Measurements from ENCODE around the gene AK5.

The AK5 gene

GRCh38 chr1:77370161-77370560 is 88.3 kb downstream of the AK5 start:
- no peak for TF ChIP-seq CTCF (IDR thresholded peaks at IDR 0.05; ENCODE audit: borderline replicate concordance, control extremely low read depth, extremely low read depth, insufficient read depth, missing control alignments)
- no peak for DNase-seq (ENCODE audit: low spot score)
- in situ Hi-C loops (cut with MboI; ENCODE audit: low sequenced_read_pairs, unreplicated experiment): no loop called here

GRCh38 chr1:77370583-77371306 is 88.9 kb downstream of the AK5 start:
- in situ Hi-C loops (cut with MboI; ENCODE audit: low sequenced_read_pairs, unreplicated experiment): no loop called here
- no peak for TF ChIP-seq CTCF (IDR thresholded peaks at IDR 0.05; ENCODE audit: borderline replicate concordance, control extremely low read depth, extremely low read depth, insufficient read depth, missing control alignments)
- no peak for DNase-seq (ENCODE audit: low spot score)

GRCh38 chr1:77371396-77371795 is 89.6 kb downstream of the AK5 start:
- no peak for DNase-seq (ENCODE audit: low spot score)
- no peak for TF ChIP-seq CTCF (IDR thresholded peaks at IDR 0.05; ENCODE audit: borderline replicate concordance, control extremely low read depth, extremely low read depth, insufficient read depth, missing control alignments)
- in situ Hi-C loops (cut with MboI; ENCODE audit: low sequenced_read_pairs, unreplicated experiment): no loop called here

- DNase-seq (ENCODE audit: low spot score): no peak
- TF ChIP-seq CTCF (IDR thresholded peaks at IDR 0.05; ENCODE audit: borderline replicate concordance, control extremely low read depth, extremely low read depth, insufficient read depth, missing control alignments): no peak
- in situ Hi-C loops (cut with MboI; ENCODE audit: low sequenced_read_pairs, unreplicated experiment): no loop called here
These were observed 91.9 kb downstream of the AK5 start for GRCh38 chr1:77373702-77374101.

GRCh38 chr1:77375541-77375940 is 93.7 kb downstream of the AK5 start:
- no peak for DNase-seq (ENCODE audit: low spot score)
- no peak for TF ChIP-seq CTCF (IDR thresholded peaks at IDR 0.05; ENCODE audit: borderline replicate concordance, control extremely low read depth, extremely low read depth, insufficient read depth, missing control alignments)
- in situ Hi-C loops (cut with MboI; ENCODE audit: low sequenced_read_pairs, unreplicated experiment): no loop called here

GRCh38 chr1:77375990-77376389 is 94.2 kb downstream of the AK5 start:
- DNase-seq (ENCODE audit: low spot score): no peak
- in situ Hi-C loops (cut with MboI; ENCODE audit: low sequenced_read_pairs, unreplicated experiment): no loop called here
- TF ChIP-seq CTCF (IDR thresholded peaks at IDR 0.05; ENCODE audit: borderline replicate concordance, control extremely low read depth, extremely low read depth, insufficient read depth, missing control alignments): no peak

Measured in GM13976 (cell line).